Suprapubic skin (tissue), 4 donors: ENCODE measurements around the gene PRSS2.
"Not testable (repeated sequence)": the region's sequence is repeated elsewhere in the genome, so short reads cannot be mapped to it uniquely, and the experiment has no call there.

Experiments used
- EP300 ChIP-seq: sonication (generic); formaldehyde crosslinking; IDR thresholded peaks from one replicate; pipeline ENCODE4 v1.6.1; 2017; ENCODE audit warnings: antibody characterized with exemption
- POLR2A ChIP-seq, 2 donors: fragments of 450-650 bp; IDR thresholded peaks; one replicate each; pipeline ENCODE4 v1.6.1; 2017; ENCODE audit warnings: antibody characterized with exemption in 2 of 2, mild to moderate bottlenecking in 2 of 2, moderate library complexity in 2 of 2
- POLR2AphosphoS5 ChIP-seq, 3 donors: sonication (generic); formaldehyde crosslinking; IDR thresholded peaks; one replicate each; pipeline ENCODE4 v1.6.1; 2017; ENCODE audit warnings: antibody characterized with exemption in 3 of 3
- TF ChIP-seq, protein P1 (sequence below), 2 donors: fragments of 200-600 bp in 1 of 2; fragments of 450-650 bp in 1 of 2; sonication (generic) in 1 of 2; IDR thresholded peaks; one replicate each; pipeline ENCODE4 v1.5.1; 2016 to 2019; ENCODE audit warnings: antibody characterized with exemption in 2 of 2, mild to moderate bottlenecking in 1 of 2, moderate library complexity in 1 of 2

DNA sequence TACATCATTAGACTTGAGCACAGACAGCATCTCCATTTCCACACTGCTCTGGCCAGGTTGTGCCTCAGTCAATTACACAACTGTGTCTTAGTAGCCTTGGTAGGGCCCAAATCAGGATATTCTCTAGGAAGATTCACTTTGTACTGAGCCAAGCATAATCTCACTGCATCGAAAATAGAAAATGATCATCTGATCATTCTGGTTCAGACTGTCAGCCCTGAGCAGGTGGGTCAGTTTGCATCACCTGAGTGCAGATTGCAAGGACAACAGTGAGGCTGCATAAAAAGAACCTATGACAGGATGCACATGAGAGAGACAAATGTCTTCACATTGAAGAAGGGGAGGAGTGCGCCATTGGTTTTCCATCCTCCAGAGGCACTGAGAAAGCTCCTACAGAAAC is 22.4 kb upstream of the PRSS2 start:
- TF ChIP-seq, protein P1, sequence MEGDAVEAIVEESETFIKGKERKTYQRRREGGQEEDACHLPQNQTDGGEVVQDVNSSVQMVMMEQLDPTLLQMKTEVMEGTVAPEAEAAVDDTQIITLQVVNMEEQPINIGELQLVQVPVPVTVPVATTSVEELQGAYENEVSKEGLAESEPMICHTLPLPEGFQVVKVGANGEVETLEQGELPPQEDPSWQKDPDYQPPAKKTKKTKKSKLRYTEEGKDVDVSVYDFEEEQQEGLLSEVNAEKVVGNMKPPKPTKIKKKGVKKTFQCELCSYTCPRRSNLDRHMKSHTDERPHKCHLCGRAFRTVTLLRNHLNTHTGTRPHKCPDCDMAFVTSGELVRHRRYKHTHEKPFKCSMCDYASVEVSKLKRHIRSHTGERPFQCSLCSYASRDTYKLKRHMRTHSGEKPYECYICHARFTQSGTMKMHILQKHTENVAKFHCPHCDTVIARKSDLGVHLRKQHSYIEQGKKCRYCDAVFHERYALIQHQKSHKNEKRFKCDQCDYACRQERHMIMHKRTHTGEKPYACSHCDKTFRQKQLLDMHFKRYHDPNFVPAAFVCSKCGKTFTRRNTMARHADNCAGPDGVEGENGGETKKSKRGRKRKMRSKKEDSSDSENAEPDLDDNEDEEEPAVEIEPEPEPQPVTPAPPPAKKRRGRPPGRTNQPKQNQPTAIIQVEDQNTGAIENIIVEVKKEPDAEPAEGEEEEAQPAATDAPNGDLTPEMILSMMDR (IDR thresholded peaks at IDR 0.05), result not testable (repeated sequence)
- not testable (repeated sequence) for TF ChIP-seq EP300; POLR2AphosphoS5 (IDR thresholded peaks at IDR 0.05); POLR2A (IDR thresholded peaks at IDR 0.05)
